Measurements from ENCODE around the gene SNRPD3.
"Not testable (repeated sequence)": the region's sequence is repeated elsewhere in the genome, so short reads cannot be mapped to it uniquely, and the experiment has no call there.

SNRPD3 gene

GRCh38 chr22:24602105-24602749 lies 46.4 kb downstream of the SNRPD3 start:
- H3K27ac ChIP-seq, H3K4me3 ChIP-seq: not testable (repeated sequence)

GRCh38 chr22:24602847-24603769 lies 47.3 kb downstream of the SNRPD3 start, which contains the start of gene GGT1:
GGT1 (plus strand) TSS chr22:24603193; CDS start chr22:24611082, 7,889 bp downstream.
- Histone ChIP-seq H3K4me3 (peak within 1 kb of the TSS in 1 of 7 experiments; percentile 10), H3K27ac (peak within 1 kb of the TSS in 3 of 21 experiments; percentile 2 to 31 (median 16))

- peak overlapping the region in 3 of 21 experiments; percentile 2 to 31 (median 16) for H3K27ac ChIP-seq
- H3K4me3 ChIP-seq = peak overlapping the region in 1 of 7 experiments; percentile 10
Measured at GRCh38 chr22:24603770-24604629, 48.2 kb downstream of the SNRPD3 start.

- H3K27ac ChIP-seq, H3K4me3 ChIP-seq: not testable (repeated sequence)
Measured at GRCh38 chr22:24606340-24606739, 50.5 kb downstream of the SNRPD3 start.

- peak overlapping the region in 5 of 7 experiments; percentile 8 to 24 (median 19) for H3K4me3 ChIP-seq
Measured at GRCh38 chr22:24607429-24607983, 51.7 kb downstream of the SNRPD3 start.

GRCh38 chr22:24608327-24608726 lies 52.5 kb downstream of the SNRPD3 start:
- Histone ChIP-seq H3K27ac (peak overlapping the region in 4 of 21 experiments; percentile 12 to 76 (median 40)), H3K4me3 (peak overlapping the region in 1 of 7 experiments; percentile 24)

More at GRCh38 chr22:24607429-24607983, 51.7 kb downstream of the SNRPD3 start:
- H3K27ac ChIP-seq = peak overlapping the region in 13 of 21 experiments; percentile 2 to 76 (median 54)

GRCh38 chr22:24609888-24610287 lies 54.1 kb downstream of the SNRPD3 start:
- H3K4me3 ChIP-seq, H3K27ac ChIP-seq: not testable (repeated sequence)

GRCh38 chr22:24614794-24615193 lies 59.0 kb downstream of the SNRPD3 start:
- not testable (repeated sequence) for H3K4me3 ChIP-seq, H3K27ac ChIP-seq

GRCh38 chr22:24621244-24621643 lies 65.4 kb downstream of the SNRPD3 start:
- not testable (repeated sequence) for H3K4me3 ChIP-seq, H3K27ac ChIP-seq

GRCh38 chr22:24622596-24622995 lies 66.8 kb downstream of the SNRPD3 start:
- not testable (repeated sequence) for H3K4me3 ChIP-seq, H3K27ac ChIP-seq

All from skin epidermis (tissue), 12 donors.